IMR-90 (cell line): Measurements from ENCODE around the gene LRP1B. TPM values are rescaled to one million over a fixed set of nuclear protein-coding genes. Genes with fewer than 3 reads are reported as not detected.

Source experiments
- ATAC-seq: fragments of 200-7000 bp; cut with Tn5 transposase; 2 replicates; pipeline ENCODE4 v1.9.1; 2020; ENCODE audit warnings: low read depth, mild to moderate bottlenecking, moderate library complexity
- BruUV-seq: library from RNA; stranded (reverse); fragments of 400-500 nt; replicated peaks from 2 replicates; lab custom pipeline; 2021; lab: Mats Ljungman, UMichigan
- CTCF ChIA-PET: fragments of 300-600 bp; formaldehyde crosslinking; extraction: SDS; loops from one replicate; lab custom pipeline; 2021; ENCODE audit warnings: antibody characterized with exemption; lab: Yijun Ruan, JAX
- POLR2A ChIA-PET: fragments of 300-600 bp; sonication (Branson Sonifier 250); formaldehyde crosslinking; loops from one replicate; lab custom pipeline; 2022; ENCODE audit warnings: antibody characterized with exemption; ENCODE audit not compliant: unreplicated experiment; lab: Charles Lee
- DNase-seq: peaks from one replicate; pipeline ENCODE4 v3.0.0; 2013
- H2AFZ ChIP-seq: replicated peaks from 2 replicates; pipeline ENCODE3; 2013; ENCODE audit warnings: low read length, mild to moderate bottlenecking; ENCODE audit not compliant: poor library complexity
- H2AK5ac ChIP-seq: 2 replicates; pipeline ENCODE4 v1.6.1; 2013; ENCODE audit warnings: low read depth, low read length, inconsistent platforms
- H2AK9ac ChIP-seq: replicated peaks from 2 replicates; pipeline ENCODE3; 2013; ENCODE audit warnings: mild to moderate bottlenecking, low read depth, low read length, moderate library complexity; ENCODE audit not compliant: poor library complexity
- H2BK120ac ChIP-seq: 2 replicates; pipeline ENCODE4 v1.6.1; 2013; ENCODE audit warnings: low read depth, low read length, inconsistent platforms
- H2BK15ac ChIP-seq: 3 replicates; pipeline ENCODE4 v1.6.1; 2013; ENCODE audit warnings: low read depth, low read length, inconsistent platforms
- H2BK20ac ChIP-seq: 2 replicates; pipeline ENCODE4 v1.6.1; 2013; ENCODE audit warnings: low read depth, mild to moderate bottlenecking, inconsistent platforms, low read length, moderate library complexity
- H2BK5ac ChIP-seq: 2 replicates; pipeline ENCODE4 v1.6.1; 2013; ENCODE audit warnings: mild to moderate bottlenecking, low read depth, low read length, inconsistent platforms; ENCODE audit not compliant: poor library complexity, severe bottlenecking
- H3K14ac ChIP-seq: replicated peaks from 2 replicates; pipeline ENCODE4 v1.6.1; 2013; ENCODE audit warnings: low read depth, low read length, inconsistent platforms
- H3K18ac ChIP-seq: 2 replicates; pipeline ENCODE4 v1.6.1; 2013; ENCODE audit warnings: low read depth, low read length, control low read depth
- H3K23ac ChIP-seq: 2 replicates; pipeline ENCODE4 v1.6.1; 2013; ENCODE audit warnings: low read depth, low read length, inconsistent platforms
- H3K27ac ChIP-seq: 2 replicates; pipeline ENCODE4 v1.5.1; 2013; ENCODE audit warnings: mild to moderate bottlenecking, control low read depth, low read length; ENCODE audit not compliant: insufficient read depth
- H3K27me3 ChIP-seq: 2 replicates; pipeline ENCODE4 v1.6.1; 2013; ENCODE audit warnings: low read length; ENCODE audit not compliant: control insufficient read depth, insufficient read depth
- H3K36me3 ChIP-seq: 2 replicates; pipeline ENCODE4 v1.6.1; 2013; ENCODE audit warnings: low read length, mixed read lengths; ENCODE audit not compliant: control insufficient read depth, insufficient read depth
- H3K4ac ChIP-seq: 2 replicates; pipeline ENCODE4 v1.6.1; 2013; ENCODE audit warnings: low read depth, low read length, inconsistent platforms
- H3K4me1 ChIP-seq: 2 replicates; pipeline ENCODE4 v1.6.1; 2013; ENCODE audit warnings: low read length, mixed read lengths; ENCODE audit not compliant: control insufficient read depth, insufficient read depth
- H3K4me2 ChIP-seq: 2 replicates; pipeline ENCODE4 v1.6.1; 2013; ENCODE audit warnings: low read depth, mild to moderate bottlenecking, control low read depth, low read length, moderate library complexity
- H3K4me3 ChIP-seq: 2 replicates; pipeline ENCODE4 v1.5.1; 2013; ENCODE audit warnings: low read depth, mild to moderate bottlenecking, control low read depth, low read length, moderate library complexity; ENCODE audit not compliant: insufficient read depth
- H3K56ac ChIP-seq: 2 replicates; pipeline ENCODE4 v1.6.1; 2013; ENCODE audit warnings: low read length, inconsistent platforms; ENCODE audit not compliant: insufficient read depth; ENCODE audit errors: extremely low read depth
- H3K79me1 ChIP-seq, 2 experiments: 2 replicates each; pipeline ENCODE4 v1.6.1; 2013; ENCODE audit warnings: low read length in 2 of 2, inconsistent platforms in 1 of 2, low read depth in 1 of 2
- H3K9ac ChIP-seq: 2 replicates; pipeline ENCODE4 v1.6.1; 2013; ENCODE audit warnings: low read depth, low read length, control low read depth
- H3K9me1 ChIP-seq: 2 replicates; pipeline ENCODE4 v1.6.1; 2013; ENCODE audit warnings: low read length, inconsistent platforms; ENCODE audit not compliant: insufficient read depth
- H3K9me3 ChIP-seq: 2 replicates; pipeline ENCODE4 v1.6.1; 2013; ENCODE audit warnings: low read length; ENCODE audit not compliant: control insufficient read depth, insufficient read depth
- H4K20me1 ChIP-seq: 2 replicates; pipeline ENCODE4 v1.6.1; 2013; ENCODE audit warnings: low read length, inconsistent platforms; ENCODE audit not compliant: insufficient read depth
- H4K5ac ChIP-seq: 2 replicates; pipeline ENCODE4 v1.6.1; 2013; ENCODE audit warnings: mild to moderate bottlenecking, low read depth, low read length, control low read depth
- H4K8ac ChIP-seq, 2 experiments: 2 replicates each; pipeline ENCODE4 v1.6.1; 2013; ENCODE audit warnings: low read depth in 2 of 2, low read length in 2 of 2, control low read depth in 1 of 2, inconsistent platforms in 1 of 2
- H4K91ac ChIP-seq: 2 replicates; pipeline ENCODE4 v1.6.1; 2013; ENCODE audit warnings: low read depth, low read length, inconsistent platforms; ENCODE audit not compliant: insufficient read depth
- CEBPB ChIP-seq: IDR thresholded peaks from 2 replicates; pipeline ENCODE4 v1.6.1; 2012; ENCODE audit warnings: low read depth, low read length, improper control_type of control experiment
- CHD1 ChIP-seq: IDR thresholded peaks from 2 replicates; pipeline ENCODE4 v1.6.1; 2012; ENCODE audit warnings: low read depth, low read length, improper control_type of control experiment
- CTCF ChIP-seq: conservative IDR thresholded peaks from 2 replicates; pipeline ENCODE4 v1.5.1; 2012; ENCODE audit warnings: mild to moderate bottlenecking, low read depth, low read length, improper control_type of control experiment
- ELK1 ChIP-seq: fragments of 150-350 bp; IDR thresholded peaks from 2 replicates; pipeline ENCODE4 v1.6.1; 2016; ENCODE audit warnings: low read depth, mild to moderate bottlenecking, low read length, moderate library complexity, borderline replicate concordance
- MAFK ChIP-seq: IDR thresholded peaks from 2 replicates; pipeline ENCODE4 v1.6.1; 2012; ENCODE audit warnings: low read depth, low read length, improper control_type of control experiment
- MAZ ChIP-seq: IDR thresholded peaks from 2 replicates; pipeline ENCODE4 v1.6.1; 2012; ENCODE audit warnings: low read depth, mild to moderate bottlenecking, low read length, improper control_type of control experiment, moderate library complexity, borderline replicate concordance
- MXI1 ChIP-seq: IDR thresholded peaks from 2 replicates; pipeline ENCODE4 v1.6.1; 2012; ENCODE audit warnings: low read depth, mild to moderate bottlenecking, low read length, moderate library complexity, borderline replicate concordance
- NFE2L2 ChIP-seq: fragments of 150-350 bp; IDR thresholded peaks from 2 replicates; pipeline ENCODE4 v1.6.1; 2016; ENCODE audit warnings: low read depth, mild to moderate bottlenecking, low read length
- POLR2A ChIP-seq: IDR thresholded peaks from 2 replicates; pipeline ENCODE4 v1.6.1; 2012; ENCODE audit warnings: mild to moderate bottlenecking, low read depth, low read length
- RAD21 ChIP-seq: IDR thresholded peaks from 2 replicates; pipeline ENCODE4 v1.6.1; 2012; ENCODE audit warnings: low read length, improper control_type of control experiment
- RCOR1 ChIP-seq: IDR thresholded peaks from 2 replicates; pipeline ENCODE4 v1.6.1; 2012; ENCODE audit warnings: mild to moderate bottlenecking, low read length, improper control_type of control experiment; ENCODE audit not compliant: insufficient replicate concordance
- RFX5 ChIP-seq: IDR thresholded peaks from 2 replicates; pipeline ENCODE4 v1.8.0; 2012; ENCODE audit warnings: low read depth, mild to moderate bottlenecking, low read length, moderate library complexity
- SMC3 ChIP-seq: fragments of 150-350 bp; IDR thresholded peaks from 2 replicates; pipeline ENCODE4 v1.6.1; 2016; ENCODE audit warnings: low read depth, mild to moderate bottlenecking, antibody characterized with exemption, low read length, moderate library complexity
- USF2 ChIP-seq: fragments of 150-350 bp; IDR thresholded peaks from 2 replicates; pipeline ENCODE4 v1.6.1; 2017; ENCODE audit warnings: mild to moderate bottlenecking, antibody characterized with exemption, low read length, low read depth
- WGBS, 2 experiments: methylation state at CpG; one replicate each; pipeline versions ENCODE4 v1.1.5 to v1.1.7; 2013; ENCODE audit warnings: missing lambda C conversion rate in 2 of 2; ENCODE audit not compliant: insufficient read length in 1 of 2; ENCODE audit errors: extremely low coverage in 2 of 2; 5-methylcytosine and 5-hydroxymethylcytosine counted together
- dilution Hi-C: fragments of 300-500 bp; cut with HindIII; formaldehyde crosslinking; loops from one replicate; pipeline ENCODE4 v1.14.3; 2018; ENCODE audit warnings: low sequenced_read_pairs; ENCODE audit not compliant: unreplicated experiment
- in situ Hi-C: fragments of 300-500 bp; cut with MboI; formaldehyde crosslinking; loops from 3 replicates; pipeline ENCODE4 v1.14.3; 2019; ENCODE audit warnings: low sequenced_read_pairs, inconsistent platforms, mixed read lengths
- intact Hi-C: fragments of 100-400 bp; cut with micrococcal nuclease; formaldehyde crosslinking; loops from 2 replicates; pipeline ENCODE4 v1.10.0; 2022
- polyA plus RNA-seq, 3 experiments: library from polyadenylated mRNA; depleted of rRNA; stranded (reverse); fragments of >200 nt; gene quantifications; 2 replicates each; pipeline ENCODE4 v1.2.3, GENCODE V29; 2012; ENCODE audit warnings: low replicate concordance in 1 of 3
- total RNA-seq: library from RNA; depleted of rRNA; stranded (reverse); fragments of >200 nt; gene quantifications from 2 replicates; pipeline ENCODE4 v1.2.3, GENCODE V29; 2012

LRP1B gene
- total and polyA plus RNA-seq, 2 of the 4 experiments (the other 2 are of a cell fraction) = under 0.01 to 0.02 TPM

- WGBS, 2 experiments = no CpG with 5 or more reads among the region's 2 CpGs
- Histone ChIP-seq H2BK120ac (no peak overlapping the region), H3K9me3 (no peaks in the 10 kb centered on the region), H3K4ac (no peak overlapping the region), H4K91ac (no peak overlapping the region), H3K9ac (no peak overlapping the region), H3K23ac (no peak overlapping the region), H3K4me2 (no peak overlapping the region), H3K27me3 (no peaks in the 10 kb centered on the region), H2AK5ac (no peak overlapping the region), H2AK9ac (no peak overlapping the region), H2BK15ac (no peak overlapping the region), H3K18ac (no peak overlapping the region), H3K56ac (no peak overlapping the region), H3K14ac (no peak overlapping the region), H4K5ac (no peak overlapping the region), H3K4me3 (no peak overlapping the region), H3K4me1 (no peaks in the 10 kb centered on the region), H3K27ac (no peak overlapping the region), H3K36me3 (no peaks in the 10 kb centered on the region), H4K20me1 (no peaks in the 10 kb centered on the region), H2BK5ac (no peak overlapping the region), H2AFZ (no peak overlapping the region), H3K9me1 (no peaks in the 10 kb centered on the region), H4K8ac (no peak overlapping the region), H2BK20ac (no peak overlapping the region), H3K79me1 (no peaks in the 10 kb centered on the region)
- ChIA-PET POLR2A (no interaction called here), CTCF (interaction anchor here (0.7 to 1.1 kb wide), 3 partner anchors 16 to 1305 kb away, joined by 3 read pairs; no protein-coding TSS in a partner anchor)
- no peak for TF ChIP-seq CTCF
- TF ChIP-seq RFX5 = no peak
- TF ChIP-seq SMC3 = no peak
- TF ChIP-seq USF2 = no peak
- no peak for TF ChIP-seq CEBPB
- TF ChIP-seq RCOR1 = no peak
- no peak for TF ChIP-seq POLR2A
- no peak for TF ChIP-seq ELK1
- no peak for TF ChIP-seq CHD1
- TF ChIP-seq RAD21 = no peak
- TF ChIP-seq MAZ = no peak
- no peak for TF ChIP-seq MXI1
- no peak for TF ChIP-seq NFE2L2
- no peak for TF ChIP-seq MAFK
- no TSS peak for BruUV-seq
- ATAC-seq = no peak
- intact Hi-C loops (no loop called here), dilution Hi-C loops (no loop called here), in situ Hi-C loops (no loop called here)
- DNase-seq = no peak
These were observed 1738.0 kb downstream of the LRP1B start for GRCh38 chr2:140392824-140393223.
